ENCODE measurements around the gene DNMBP. TPM values are rescaled to one million over a fixed set of nuclear protein-coding genes. Genes with fewer than 3 reads are reported as not detected.

DNMBP gene
- total RNA-seq, 4 donors from 2014 or later = 17.9 to 37.6 (median 20.6) TPM

- Histone ChIP-seq H3K27ac (peak overlapping the region; percentile 62 to 81 (median 76)), H3K4me3 (no peak overlapping the region), H3K36me3 (peaks cover 0 to 7% of the 10 kb centered on the region in 2 donors), H3K27me3 (no peaks in the 10 kb centered on the region), H3K4me1 (peaks cover 5 to 75% (median 15%) of the 10 kb centered on the region in 3 donors), H3K9me3 (no peaks in the 10 kb centered on the region)
- TF ChIP-seq POLR2AphosphoS5 (IDR thresholded peaks at IDR 0.05) (peak; percentile 3), EP300 (IDR thresholded peaks at IDR 0.05) (no peak)
- 16 to 28% methylated on average over 6 of the region's 7 CpGs for WGBS, 2 donors (ENCODE audit: low coverage in 1 of 2)
- peak; percentile 64 for ATAC-seq
Observed at GRCh38 chr10:99975942-99976809, 33.6 kb downstream of the DNMBP start.

GRCh38 chr10:99975106-99975829 is 34.5 kb downstream of the DNMBP start:
- Histone ChIP-seq H3K27me3 (no peaks in the 10 kb centered on the region), H3K4me1 (peaks cover 5 to 66% (median 15%) of the 10 kb centered on the region in 3 donors), H3K9me3 (no peaks in the 10 kb centered on the region), H3K36me3 (peaks cover 0 to 16% of the 10 kb centered on the region in 2 donors), H3K27ac (peak overlapping the region in 3 of 4 donors; percentile 73 to 81 (median 79)), H3K4me3 (no peak overlapping the region)
- TF ChIP-seq POLR2A (IDR thresholded peaks at IDR 0.05) (no peak), CTCF (IDR thresholded peaks at IDR 0.05) (no peak), EP300 (IDR thresholded peaks at IDR 0.05) (no peak), POLR2AphosphoS5 (IDR thresholded peaks at IDR 0.05) (no peak)
- WGBS, 2 donors (ENCODE audit: low coverage in 1 of 2) = 58 to 82% methylated on average over 4 to 8 of the region's 8 CpGs
- no peak for ATAC-seq

- Histone ChIP-seq H3K9me3 (no peaks in the 10 kb centered on the region), H3K4me3 (no peak overlapping the region), H3K27ac (peak overlapping the region in 2 of 4 donors; percentile 14 to 30), H3K4me1 (peaks cover 5 to 48% (median 15%) of the 10 kb centered on the region in 3 donors), H3K27me3 (no peaks in the 10 kb centered on the region), H3K36me3 (peaks cover 0 to 37% of the 10 kb centered on the region in 2 donors)
- TF ChIP-seq CTCF (IDR thresholded peaks at IDR 0.05) (peak in 1 of 4 experiments; percentile 29), POLR2A (IDR thresholded peaks at IDR 0.05) (no peak)
- ATAC-seq = no peak
- 60 to 80% methylated on average over 1 to 2 of the region's 2 CpGs for WGBS, 2 donors (ENCODE audit: low coverage in 1 of 2)
Observed at GRCh38 chr10:99973190-99973589, 36.6 kb downstream of the DNMBP start.

- no peak for ATAC-seq
- Histone ChIP-seq H3K4me1 (peaks cover 0 to 10% (median 5%) of the 10 kb centered on the region in 3 donors), H3K9me3 (no peaks in the 10 kb centered on the region), H3K36me3 (peaks cover 0 to 47% of the 10 kb centered on the region in 2 donors), H3K4me3 (no peak overlapping the region), H3K27ac (no peak overlapping the region), H3K27me3 (no peaks in the 10 kb centered on the region)
- 93 to 96% methylated on average over 7 of the region's 7 CpGs for WGBS, 2 donors (ENCODE audit: low coverage in 1 of 2)
- TF ChIP-seq POLR2AphosphoS5 (IDR thresholded peaks at IDR 0.05) = no peak
- TF ChIP-seq POLR2A (IDR thresholded peaks at IDR 0.05) = no peak
- TF ChIP-seq CTCF (IDR thresholded peaks at IDR 0.05) = no peak
- TF ChIP-seq EP300 (IDR thresholded peaks at IDR 0.05) = no peak
Observed at GRCh38 chr10:99967961-99968360, 41.8 kb downstream of the DNMBP start.

GRCh38 chr10:99966306-99966705 is 43.4 kb downstream of the DNMBP start:
- H3K4me1 ChIP-seq = peaks cover 0 to 6% (median 5%) of the 10 kb centered on the region in 3 donors
- no peak overlapping the region for H3K4me3 ChIP-seq
- H3K36me3 ChIP-seq = peaks cover 0 to 41% of the 10 kb centered on the region in 2 donors
- TF ChIP-seq POLR2AphosphoS5 (IDR thresholded peaks at IDR 0.05) (no peak), EP300 (IDR thresholded peaks at IDR 0.05) (no peak), CTCF (IDR thresholded peaks at IDR 0.05) (no peak), POLR2A (IDR thresholded peaks at IDR 0.05) (no peak)
- H3K27ac ChIP-seq = no peak overlapping the region
- no peaks in the 10 kb centered on the region for H3K27me3 ChIP-seq
- no peak for ATAC-seq
- WGBS, 2 donors (ENCODE audit: low coverage in 1 of 2) = 37 to 77% methylated on average over 3 of the region's 3 CpGs
- no peaks in the 10 kb centered on the region for H3K9me3 ChIP-seq
